GM12873 (cell line): Measurements from ENCODE around the gene SUCLG2.

ENCODE experiments used
- TF ChIP-seq, protein P1 (sequence below): IDR thresholded peaks from 2 replicates; pipeline ENCODE4 v1.5.1; 2012; ENCODE audit warnings: low read depth, mild to moderate bottlenecking, moderate library complexity, low read length, control low read depth; ENCODE audit not compliant: insufficient read depth; ENCODE audit errors: missing control alignments

SUCLG2 gene

DNA sequence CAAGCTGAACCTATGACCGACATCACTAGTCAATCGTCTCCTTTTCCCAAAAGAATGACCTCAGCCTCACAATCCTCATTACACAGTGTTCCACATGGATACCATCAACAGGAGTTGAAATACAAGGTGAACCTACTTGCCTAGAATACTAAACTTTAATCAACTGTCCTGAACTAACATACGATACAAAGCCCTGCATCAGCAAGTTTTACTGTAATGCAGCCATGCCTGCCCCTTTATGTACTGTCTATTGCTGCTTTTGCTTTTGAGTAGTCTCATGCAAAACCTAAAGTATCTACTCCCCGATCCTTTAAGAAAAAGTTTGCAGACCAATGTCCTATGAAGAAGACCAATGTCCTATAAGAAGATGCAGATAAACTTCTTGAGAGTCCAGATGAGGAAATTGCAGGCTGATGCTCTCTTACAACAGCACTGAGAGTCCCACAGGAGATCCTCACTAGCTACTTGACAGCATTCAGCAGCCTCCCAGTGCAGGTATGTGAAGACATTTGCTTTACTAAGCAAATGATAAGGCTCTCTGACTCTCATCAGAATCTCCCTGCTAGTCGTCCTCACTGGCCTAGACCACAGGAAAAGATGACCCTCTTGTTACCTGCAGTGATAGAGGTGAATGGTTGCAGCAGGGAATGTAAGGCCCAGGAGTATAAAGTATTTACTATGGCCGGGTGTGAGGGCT, 23.6 kb downstream of the SUCLG2 start:
- TF ChIP-seq, protein P1, sequence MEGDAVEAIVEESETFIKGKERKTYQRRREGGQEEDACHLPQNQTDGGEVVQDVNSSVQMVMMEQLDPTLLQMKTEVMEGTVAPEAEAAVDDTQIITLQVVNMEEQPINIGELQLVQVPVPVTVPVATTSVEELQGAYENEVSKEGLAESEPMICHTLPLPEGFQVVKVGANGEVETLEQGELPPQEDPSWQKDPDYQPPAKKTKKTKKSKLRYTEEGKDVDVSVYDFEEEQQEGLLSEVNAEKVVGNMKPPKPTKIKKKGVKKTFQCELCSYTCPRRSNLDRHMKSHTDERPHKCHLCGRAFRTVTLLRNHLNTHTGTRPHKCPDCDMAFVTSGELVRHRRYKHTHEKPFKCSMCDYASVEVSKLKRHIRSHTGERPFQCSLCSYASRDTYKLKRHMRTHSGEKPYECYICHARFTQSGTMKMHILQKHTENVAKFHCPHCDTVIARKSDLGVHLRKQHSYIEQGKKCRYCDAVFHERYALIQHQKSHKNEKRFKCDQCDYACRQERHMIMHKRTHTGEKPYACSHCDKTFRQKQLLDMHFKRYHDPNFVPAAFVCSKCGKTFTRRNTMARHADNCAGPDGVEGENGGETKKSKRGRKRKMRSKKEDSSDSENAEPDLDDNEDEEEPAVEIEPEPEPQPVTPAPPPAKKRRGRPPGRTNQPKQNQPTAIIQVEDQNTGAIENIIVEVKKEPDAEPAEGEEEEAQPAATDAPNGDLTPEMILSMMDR = no peak

DNA sequence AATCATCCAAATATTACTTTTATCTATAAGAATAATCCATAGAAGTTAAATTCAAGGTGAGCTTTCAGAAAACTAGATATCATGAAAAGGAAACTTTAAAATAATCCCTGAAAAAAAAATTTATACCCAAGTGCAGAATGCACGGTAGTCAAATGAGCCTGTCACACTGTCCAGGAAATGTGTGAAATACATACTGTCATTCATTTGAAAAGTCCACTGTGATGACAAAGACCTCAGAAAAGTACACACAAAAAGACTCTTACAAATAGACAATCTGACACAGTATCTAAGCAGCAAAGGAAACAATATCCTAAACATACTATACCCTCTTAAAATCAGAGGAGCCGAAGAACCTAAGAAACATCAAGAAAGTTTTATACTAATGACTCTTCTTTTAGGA, 29.7 kb downstream of the SUCLG2 start:
- TF ChIP-seq, protein P1 = no peak

DNA sequence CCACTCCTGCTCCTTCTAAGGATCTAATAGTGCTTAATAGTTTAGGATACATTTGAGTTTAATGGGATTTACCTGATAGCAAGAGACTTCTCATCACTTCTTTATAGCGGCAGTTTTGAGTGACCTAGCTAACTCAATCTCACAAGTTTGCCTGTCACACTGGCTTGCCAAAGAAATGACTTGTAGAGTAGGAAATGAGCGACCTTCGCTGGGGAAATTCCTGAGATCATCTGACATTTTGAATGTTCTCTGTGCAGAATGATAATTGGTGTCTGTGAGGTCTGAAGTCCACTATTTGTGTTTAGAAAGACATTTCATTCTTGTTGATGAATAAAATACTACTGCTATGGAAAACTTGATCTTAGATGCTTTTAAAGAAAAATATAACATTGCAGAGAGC, 30.3 kb downstream of the SUCLG2 start:
- TF ChIP-seq, protein P1 = no peak

DNA sequence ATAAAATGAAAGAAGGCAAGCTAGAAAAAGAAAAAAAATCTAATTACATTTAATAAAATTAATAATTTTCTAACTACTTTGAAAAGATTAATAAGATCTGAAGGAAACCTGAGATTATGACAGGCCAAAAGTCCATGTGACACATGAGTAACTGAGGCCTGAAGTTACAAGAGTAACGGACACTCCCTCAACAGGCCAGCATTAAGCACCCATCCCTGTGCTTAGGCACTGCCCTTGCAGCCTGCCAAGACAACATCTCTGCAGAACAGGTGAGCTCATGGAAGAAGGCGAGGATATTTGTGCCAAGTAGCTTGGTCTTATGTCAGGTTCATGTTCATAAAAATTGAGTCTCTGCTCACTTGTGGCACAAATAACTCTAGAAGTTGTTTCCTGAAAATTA, 31.8 kb downstream of the SUCLG2 start:
- TF ChIP-seq, protein P1 = no peak

DNA sequence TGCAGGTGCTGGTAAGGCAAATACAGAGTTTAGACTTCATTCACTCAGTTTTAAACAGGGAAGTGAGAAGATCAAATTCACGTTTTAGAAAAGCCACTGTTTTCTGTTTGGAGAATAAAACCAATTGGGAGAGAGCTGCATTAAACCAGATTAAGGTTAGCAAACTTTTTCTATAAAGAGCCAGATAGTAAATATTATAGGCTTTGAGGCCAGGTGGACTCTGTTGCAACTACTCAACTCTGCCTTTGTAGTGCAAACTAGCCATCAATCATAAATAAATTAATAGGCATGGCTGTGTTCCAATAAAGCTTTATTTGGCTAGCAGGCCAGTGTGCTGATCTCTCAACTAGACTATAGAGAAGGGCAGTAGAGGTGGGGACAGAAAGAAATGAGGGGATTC, 33.5 kb downstream of the SUCLG2 start:
- TF ChIP-seq, protein P1 = no peak

DNA sequence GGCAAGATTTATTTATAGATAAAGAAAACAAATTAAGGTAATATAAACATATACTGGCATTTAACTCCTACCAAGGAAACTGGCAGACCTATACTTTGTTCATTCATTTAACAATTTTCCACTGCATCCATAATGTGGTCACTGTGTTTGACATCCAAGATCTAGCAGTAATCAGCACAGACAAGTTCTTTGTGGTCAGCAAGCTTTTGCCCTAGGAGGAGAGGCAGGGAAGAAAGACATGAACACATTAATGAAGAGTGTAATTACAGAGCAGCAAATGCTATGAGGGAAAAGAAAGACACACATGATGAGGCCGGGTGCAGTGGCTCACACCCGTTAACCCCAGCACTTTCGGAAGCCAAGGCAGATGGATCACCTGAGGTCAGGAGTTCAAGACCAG, 34.4 kb downstream of the SUCLG2 start:
- TF ChIP-seq, protein P1 = no peak

DNA sequence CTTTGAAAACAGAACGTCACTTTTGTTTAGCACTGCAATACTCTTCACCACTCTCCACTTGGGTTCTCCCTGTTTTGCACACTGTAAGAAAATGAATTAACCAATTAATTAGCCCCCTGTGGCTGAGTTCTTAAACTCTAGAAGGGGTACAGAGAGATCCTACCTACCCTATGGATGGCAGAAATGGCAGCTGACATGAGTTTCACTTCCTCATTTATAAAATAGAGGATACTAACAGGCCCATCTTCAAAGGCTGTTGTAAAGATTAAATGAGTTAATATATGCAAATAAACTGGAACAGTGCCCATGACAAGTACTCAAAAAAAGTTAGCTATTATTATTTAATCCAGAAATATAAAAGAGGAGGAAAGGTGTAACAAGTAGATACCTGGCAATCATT, 36.9 kb downstream of the SUCLG2 start:
- TF ChIP-seq, protein P1 = no peak
